LNCaP clone FGC (cell line): ENCODE data around the gene SPNS1.
A peak's percentile ranks its signal among the peaks of the same experiment; 100 is the strongest.
"Not testable (repeated sequence)": the region's sequence is repeated elsewhere in the genome, so short reads cannot be mapped to it uniquely, and the experiment has no call there.

Source experiments
- DNase-seq: peaks from one replicate; pipeline ENCODE4 v3.0.0-alpha.2; 2011; ENCODE audit warnings: low read depth
- H3K4me3 ChIP-seq: 2 replicates; pipeline ENCODE4 v1.5.1; 2011; ENCODE audit warnings: mild to moderate bottlenecking, low read depth, low read length, control low read depth
- CTCF ChIP-seq: IDR thresholded peaks from 2 replicates; pipeline ENCODE4 v1.5.1; 2012; ENCODE audit warnings: mild to moderate bottlenecking; ENCODE audit not compliant: control insufficient read depth, insufficient read depth; ENCODE audit errors: extremely low read depth

The SPNS1 gene

GRCh38 chr16:28958216-28958615 lies 16.4 kb upstream of the SPNS1 start:
- no peak for DNase-seq
- no peak overlapping the region for H3K4me3 ChIP-seq
- no peak for TF ChIP-seq CTCF

- no peak for DNase-seq
- no peak for TF ChIP-seq CTCF
- no peak overlapping the region for H3K4me3 ChIP-seq
Measured at GRCh38 chr16:28958836-28959235, 15.7 kb upstream of the SPNS1 start.

GRCh38 chr16:28964072-28964471 lies 10.5 kb upstream of the SPNS1 start:
- no peak for TF ChIP-seq CTCF

GRCh38 chr16:28964496-28964895 lies 10.1 kb upstream of the SPNS1 start:
- no peak overlapping the region for H3K4me3 ChIP-seq
- no peak for DNase-seq
- no peak for TF ChIP-seq CTCF

More at GRCh38 chr16:28964072-28964471, 10.5 kb upstream of the SPNS1 start:
- no peak overlapping the region for H3K4me3 ChIP-seq
- no peak for DNase-seq

- TF ChIP-seq CTCF = no peak
- no peak overlapping the region for H3K4me3 ChIP-seq
- DNase-seq = no peak
Measured at GRCh38 chr16:28967156-28967555, 7.4 kb upstream of the SPNS1 start.

- H3K4me3 ChIP-seq, DNase-seq: not testable (repeated sequence)
Measured at GRCh38 chr16:28969696-28970095, 4.9 kb upstream of the SPNS1 start.

- no peak for DNase-seq
- H3K4me3 ChIP-seq = peak overlapping the region; percentile 98
- peak; percentile 50 for TF ChIP-seq CTCF
Measured at GRCh38 chr16:28974007-28974436, 556 bp upstream of the SPNS1 start.

GRCh38 chr16:28975158-28975599 lies 601 bp downstream of the SPNS1 start:
- no peak for TF ChIP-seq CTCF
- no peak for DNase-seq
- H3K4me3 ChIP-seq = peak overlapping the region; percentile 98
